Measurements from ENCODE around the gene CALHM6. TPM values are rescaled to one million over a fixed set of nuclear protein-coding genes. Genes with fewer than 3 reads are reported as not detected.

CALHM6 gene
- total RNA-seq, 2 donors from 2014 or later: 2.3 to 3.1 TPM

GRCh38 chr6:116476002-116476678 lies 15.0 kb downstream of the CALHM6 start:
- Histone ChIP-seq H3K27ac (no peak overlapping the region), H3K27me3 (no peaks in the 10 kb centered on the region), H3K9me3 (no peaks in the 10 kb centered on the region), H3K36me3 (no peaks in the 10 kb centered on the region), H3K4me1 (no peaks in the 10 kb centered on the region), H3K4me3 (no peak overlapping the region)
- TF ChIP-seq CTCF (IDR thresholded peaks at IDR 0.05): no peak
- DNase-seq (ENCODE audit: low spot score): no peak

- Histone ChIP-seq H3K4me1 (no peaks in the 10 kb centered on the region), H3K27me3 (no peaks in the 10 kb centered on the region), H3K4me3 (no peak overlapping the region), H3K9me3 (no peaks in the 10 kb centered on the region), H3K36me3 (no peaks in the 10 kb centered on the region), H3K27ac (no peak overlapping the region)
- no peak for DNase-seq (ENCODE audit: low spot score)
- no peak for TF ChIP-seq CTCF (IDR thresholded peaks at IDR 0.05)
Measured at GRCh38 chr6:116482780-116483179, 21.6 kb downstream of the CALHM6 start.

GRCh38 chr6:116483616-116484015 lies 22.4 kb downstream of the CALHM6 start:
- H3K36me3 ChIP-seq: no peaks in the 10 kb centered on the region
- no peak for DNase-seq (ENCODE audit: low spot score)
- no peaks in the 10 kb centered on the region for H3K27me3 ChIP-seq
- no peaks in the 10 kb centered on the region for H3K9me3 ChIP-seq
- no peak overlapping the region for H3K4me3 ChIP-seq
- no peak overlapping the region for H3K27ac ChIP-seq
- TF ChIP-seq CTCF (IDR thresholded peaks at IDR 0.05): no peak
- H3K4me1 ChIP-seq: no peaks in the 10 kb centered on the region

GRCh38 chr6:116485559-116486184 lies 24.5 kb downstream of the CALHM6 start:
- DNase-seq (ENCODE audit: low spot score): no peak
- H3K9me3 ChIP-seq: no peaks in the 10 kb centered on the region
- no peak overlapping the region for H3K27ac ChIP-seq
- TF ChIP-seq CTCF (IDR thresholded peaks at IDR 0.05): no peak
- H3K4me3 ChIP-seq: no peak overlapping the region
- no peaks in the 10 kb centered on the region for H3K4me1 ChIP-seq
- no peaks in the 10 kb centered on the region for H3K36me3 ChIP-seq
- H3K27me3 ChIP-seq: no peaks in the 10 kb centered on the region

- no peak for DNase-seq (ENCODE audit: low spot score)
- H3K4me1 ChIP-seq: no peaks in the 10 kb centered on the region
- H3K9me3 ChIP-seq: no peaks in the 10 kb centered on the region
- no peaks in the 10 kb centered on the region for H3K27me3 ChIP-seq
- TF ChIP-seq CTCF (IDR thresholded peaks at IDR 0.05): no peak
- H3K27ac ChIP-seq: no peak overlapping the region
- no peaks in the 10 kb centered on the region for H3K36me3 ChIP-seq
- H3K4me3 ChIP-seq: no peak overlapping the region
Measured at GRCh38 chr6:116491610-116492330, 30.6 kb downstream of the CALHM6 start.

Data from right atrium auricular region (tissue), 2 donors.